ENCODE data around the gene MAP3K3.

- no peak for TF ChIP-seq POLR2A (IDR thresholded peaks at IDR 0.05)
- TF ChIP-seq, protein P1, sequence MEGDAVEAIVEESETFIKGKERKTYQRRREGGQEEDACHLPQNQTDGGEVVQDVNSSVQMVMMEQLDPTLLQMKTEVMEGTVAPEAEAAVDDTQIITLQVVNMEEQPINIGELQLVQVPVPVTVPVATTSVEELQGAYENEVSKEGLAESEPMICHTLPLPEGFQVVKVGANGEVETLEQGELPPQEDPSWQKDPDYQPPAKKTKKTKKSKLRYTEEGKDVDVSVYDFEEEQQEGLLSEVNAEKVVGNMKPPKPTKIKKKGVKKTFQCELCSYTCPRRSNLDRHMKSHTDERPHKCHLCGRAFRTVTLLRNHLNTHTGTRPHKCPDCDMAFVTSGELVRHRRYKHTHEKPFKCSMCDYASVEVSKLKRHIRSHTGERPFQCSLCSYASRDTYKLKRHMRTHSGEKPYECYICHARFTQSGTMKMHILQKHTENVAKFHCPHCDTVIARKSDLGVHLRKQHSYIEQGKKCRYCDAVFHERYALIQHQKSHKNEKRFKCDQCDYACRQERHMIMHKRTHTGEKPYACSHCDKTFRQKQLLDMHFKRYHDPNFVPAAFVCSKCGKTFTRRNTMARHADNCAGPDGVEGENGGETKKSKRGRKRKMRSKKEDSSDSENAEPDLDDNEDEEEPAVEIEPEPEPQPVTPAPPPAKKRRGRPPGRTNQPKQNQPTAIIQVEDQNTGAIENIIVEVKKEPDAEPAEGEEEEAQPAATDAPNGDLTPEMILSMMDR (IDR thresholded peaks at IDR 0.05), result no peak
Observed at GRCh38 chr17:63682981-63683380, 60.8 kb downstream of the MAP3K3 start.

All from ovary (tissue), 3 donors.